Activated CD4-positive, CD25-positive, alpha-beta regulatory T cell treated with anti-CD3 and anti-CD28 coated beads, Interleukin-2, amount 50 U/mL, for 24 hours (primary cell): ENCODE data around the gene ARRB1.
A peak's percentile ranks its signal among the peaks of the same experiment; 100 is the strongest.
"Not testable (repeated sequence)": the region's sequence is repeated elsewhere in the genome, so short reads cannot be mapped to it uniquely, and the experiment has no call there.

ENCODE experiments used
- ATAC-seq, 2 donors: fragments of 150-1000 bp; cut with Tn5 transposase; one replicate each; pipeline ENCODE4 v1.10.0; 2021; ENCODE audit warnings: mild to moderate bottlenecking in 1 of 2, moderate library complexity in 1 of 2

ARRB1 gene

GRCh38 chr11:75351541-75351790, at the start of gene ARRB1:
ARRB1 (minus strand) TSS chr11:75351661; CDS start chr11:75351607, 54 bp downstream.
- no peak for ATAC-seq

GRCh38 chr11:75400146-75400865, 48.8 kb upstream of the ARRB1 start:
- ATAC-seq, result peak; percentile 7 to 15

GRCh38 chr11:75399344-75400145, 48.1 kb upstream of the ARRB1 start, which contains the start of gene RPS3:
RPS3 (plus strand) TSS chr11:75399518; CDS start chr11:75399548, 30 bp downstream.
- ATAC-seq, result peak; percentile 90 to 91

GRCh38 chr11:75398906-75399305, 47.4 kb upstream of the ARRB1 start:
- no peak for ATAC-seq

- ATAC-seq, result peak; percentile 59 to 75
Measured at GRCh38 chr11:75394085-75394840, 42.8 kb upstream of the ARRB1 start.

- ATAC-seq, result no peak
Measured at GRCh38 chr11:75389925-75390324, 38.5 kb upstream of the ARRB1 start.

- no peak for ATAC-seq
Measured at GRCh38 chr11:75389276-75389605, 37.8 kb upstream of the ARRB1 start.

- ATAC-seq, result peak; percentile 71 to 82
Measured at GRCh38 chr11:75388386-75389275, 37.2 kb upstream of the ARRB1 start.

GRCh38 chr11:75387736-75388294, 36.4 kb upstream of the ARRB1 start:
- ATAC-seq, result no peak

GRCh38 chr11:75386942-75387630, 35.6 kb upstream of the ARRB1 start:
- no peak for ATAC-seq

- ATAC-seq, result peak; percentile 77 to 78
Measured at GRCh38 chr11:75384438-75385080, 33.1 kb upstream of the ARRB1 start.

- ATAC-seq, result peak; percentile 39 to 57
Measured at GRCh38 chr11:75383246-75383645, 31.8 kb upstream of the ARRB1 start.

- ATAC-seq, result no peak
Measured at GRCh38 chr11:75380716-75381420, 29.4 kb upstream of the ARRB1 start.

GRCh38 chr11:75380245-75380644, 28.8 kb upstream of the ARRB1 start:
- no peak for ATAC-seq

GRCh38 chr11:75378776-75379175, 27.3 kb upstream of the ARRB1 start:
- not testable (repeated sequence) for ATAC-seq

GRCh38 chr11:75376175-75376574, 24.7 kb upstream of the ARRB1 start:
- ATAC-seq, result no peak

- ATAC-seq, result no peak
Measured at GRCh38 chr11:75375626-75376025, 24.2 kb upstream of the ARRB1 start.

GRCh38 chr11:75374646-75375045, 23.2 kb upstream of the ARRB1 start:
- ATAC-seq, result no peak

GRCh38 chr11:75373201-75373600, 21.7 kb upstream of the ARRB1 start:
- ATAC-seq, result no peak
